Measurements from ENCODE around the gene YARS1. TPM values are rescaled to one million over a fixed set of nuclear protein-coding genes. Genes with fewer than 3 reads are reported as not detected.
A peak's percentile ranks its signal among the peaks of the same experiment; 100 is the strongest.

The YARS1 gene
- total RNA-seq, 1 experiment from 2014 or later, result 120 TPM

DNA sequence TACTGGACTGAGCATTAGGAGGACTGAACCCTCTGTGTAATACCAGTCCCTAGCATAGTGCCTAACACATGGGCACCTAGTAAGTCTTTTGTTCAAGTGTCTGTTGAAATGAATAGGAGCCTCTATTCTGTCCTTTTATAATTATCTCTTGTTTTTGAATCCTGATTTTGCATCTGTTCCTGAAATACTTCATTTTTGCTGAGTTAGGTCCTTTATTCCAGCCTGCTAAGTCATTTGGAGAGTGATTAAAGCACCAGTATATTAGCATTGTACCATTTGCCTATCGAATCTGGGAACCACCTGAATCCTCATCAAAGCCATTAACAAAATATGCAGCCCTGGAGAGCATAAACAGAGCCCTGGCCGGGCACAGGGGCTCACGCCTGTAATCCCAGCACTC lies 32.3 kb downstream of the YARS1 start:
- TF ChIP-seq TCF7L2 (IDR thresholded peaks at IDR 0.05; ENCODE audit: low read depth, low read length), result no peak
- TF ChIP-seq POLR2AphosphoS5 (IDR thresholded peaks at IDR 0.05; ENCODE audit: low read depth, low read length), result no peak
- TF ChIP-seq, protein P1, sequence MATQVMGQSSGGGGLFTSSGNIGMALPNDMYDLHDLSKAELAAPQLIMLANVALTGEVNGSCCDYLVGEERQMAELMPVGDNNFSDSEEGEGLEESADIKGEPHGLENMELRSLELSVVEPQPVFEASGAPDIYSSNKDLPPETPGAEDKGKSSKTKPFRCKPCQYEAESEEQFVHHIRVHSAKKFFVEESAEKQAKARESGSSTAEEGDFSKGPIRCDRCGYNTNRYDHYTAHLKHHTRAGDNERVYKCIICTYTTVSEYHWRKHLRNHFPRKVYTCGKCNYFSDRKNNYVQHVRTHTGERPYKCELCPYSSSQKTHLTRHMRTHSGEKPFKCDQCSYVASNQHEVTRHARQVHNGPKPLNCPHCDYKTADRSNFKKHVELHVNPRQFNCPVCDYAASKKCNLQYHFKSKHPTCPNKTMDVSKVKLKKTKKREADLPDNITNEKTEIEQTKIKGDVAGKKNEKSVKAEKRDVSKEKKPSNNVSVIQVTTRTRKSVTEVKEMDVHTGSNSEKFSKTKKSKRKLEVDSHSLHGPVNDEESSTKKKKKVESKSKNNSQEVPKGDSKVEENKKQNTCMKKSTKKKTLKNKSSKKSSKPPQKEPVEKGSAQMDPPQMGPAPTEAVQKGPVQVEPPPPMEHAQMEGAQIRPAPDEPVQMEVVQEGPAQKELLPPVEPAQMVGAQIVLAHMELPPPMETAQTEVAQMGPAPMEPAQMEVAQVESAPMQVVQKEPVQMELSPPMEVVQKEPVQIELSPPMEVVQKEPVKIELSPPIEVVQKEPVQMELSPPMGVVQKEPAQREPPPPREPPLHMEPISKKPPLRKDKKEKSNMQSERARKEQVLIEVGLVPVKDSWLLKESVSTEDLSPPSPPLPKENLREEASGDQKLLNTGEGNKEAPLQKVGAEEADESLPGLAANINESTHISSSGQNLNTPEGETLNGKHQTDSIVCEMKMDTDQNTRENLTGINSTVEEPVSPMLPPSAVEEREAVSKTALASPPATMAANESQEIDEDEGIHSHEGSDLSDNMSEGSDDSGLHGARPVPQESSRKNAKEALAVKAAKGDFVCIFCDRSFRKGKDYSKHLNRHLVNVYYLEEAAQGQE (IDR thresholded peaks at IDR 0.05; ENCODE audit: insufficient read depth in 1 of 2, low read depth in 2 of 2, low read length in 1 of 2), result no peak
- TF ChIP-seq SIN3A (IDR thresholded peaks at IDR 0.05; ENCODE audit: borderline replicate concordance, insufficient read depth, low read depth, low read length), result no peak
- TF ChIP-seq, protein P2, sequence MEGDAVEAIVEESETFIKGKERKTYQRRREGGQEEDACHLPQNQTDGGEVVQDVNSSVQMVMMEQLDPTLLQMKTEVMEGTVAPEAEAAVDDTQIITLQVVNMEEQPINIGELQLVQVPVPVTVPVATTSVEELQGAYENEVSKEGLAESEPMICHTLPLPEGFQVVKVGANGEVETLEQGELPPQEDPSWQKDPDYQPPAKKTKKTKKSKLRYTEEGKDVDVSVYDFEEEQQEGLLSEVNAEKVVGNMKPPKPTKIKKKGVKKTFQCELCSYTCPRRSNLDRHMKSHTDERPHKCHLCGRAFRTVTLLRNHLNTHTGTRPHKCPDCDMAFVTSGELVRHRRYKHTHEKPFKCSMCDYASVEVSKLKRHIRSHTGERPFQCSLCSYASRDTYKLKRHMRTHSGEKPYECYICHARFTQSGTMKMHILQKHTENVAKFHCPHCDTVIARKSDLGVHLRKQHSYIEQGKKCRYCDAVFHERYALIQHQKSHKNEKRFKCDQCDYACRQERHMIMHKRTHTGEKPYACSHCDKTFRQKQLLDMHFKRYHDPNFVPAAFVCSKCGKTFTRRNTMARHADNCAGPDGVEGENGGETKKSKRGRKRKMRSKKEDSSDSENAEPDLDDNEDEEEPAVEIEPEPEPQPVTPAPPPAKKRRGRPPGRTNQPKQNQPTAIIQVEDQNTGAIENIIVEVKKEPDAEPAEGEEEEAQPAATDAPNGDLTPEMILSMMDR (IDR thresholded peaks at IDR 0.05), result no peak
- no peak overlapping the region for H3K4me3 ChIP-seq (ENCODE audit: low read depth in 2 of 2, low read length in 2 of 2)
- intact Hi-C loops (cut with micrococcal nuclease; ENCODE audit: unreplicated experiment) (no loop called here), in situ Hi-C loops (cut with HindIII; ENCODE audit: low pct_unique_long_range_greater_than_20kb, low sequenced_read_pairs) (no loop called here)
- no peak overlapping the region for H3K27ac ChIP-seq (ENCODE audit: low read length)
- peaks cover 32% of the 10 kb centered on the region; the same call in 1 of the 2 replicates for H3K36me3 ChIP-seq (ENCODE audit: control insufficient read depth, insufficient read depth, low read length)
- ChIA-PET CTCF (no interaction called here), POLR2A (no interaction called here)
- no peaks in the 10 kb centered on the region for H3K27me3 ChIP-seq (ENCODE audit: control insufficient read depth, insufficient read depth, low read length)
- H3K4me1 ChIP-seq (ENCODE audit: control insufficient read depth, insufficient read depth, low read length), result no peaks in the 10 kb centered on the region
- no TSS peak for BruUV-seq (replicated peaks)
- H3K9me3 ChIP-seq (ENCODE audit: control insufficient read depth, insufficient read depth, low read depth, low read length), result no peaks in the 10 kb centered on the region
- no peak for ATAC-seq
- DNase-seq (ENCODE audit: low read depth, low spot score), result no peak

DNA sequence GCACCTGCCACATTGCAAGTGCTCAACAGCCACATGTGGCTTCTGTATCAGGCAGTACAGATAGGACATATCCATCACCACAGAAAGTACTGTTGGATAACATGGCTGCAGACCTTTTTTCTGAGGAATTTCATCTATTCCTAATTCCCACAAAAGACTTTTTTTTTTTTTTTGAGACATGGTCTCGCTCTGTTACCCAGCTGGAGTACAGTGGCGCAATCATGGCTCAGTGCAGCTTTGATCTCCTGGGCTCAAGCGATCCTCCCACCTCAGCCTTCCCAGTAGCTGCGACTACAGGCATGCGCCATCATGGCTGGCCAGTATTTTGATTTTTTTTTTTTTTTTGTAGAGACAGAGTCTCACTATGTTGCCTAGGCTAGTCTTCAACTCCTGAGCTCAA lies 33.3 kb downstream of the YARS1 start:
- DNase-seq (ENCODE audit: low read depth, low spot score), result no peak
- no peak for TF ChIP-seq TCF7L2 (IDR thresholded peaks at IDR 0.05; ENCODE audit: low read depth, low read length)
- TF ChIP-seq POLR2AphosphoS5 (IDR thresholded peaks at IDR 0.05; ENCODE audit: low read depth, low read length), result no peak
- TF ChIP-seq, protein P1 (IDR thresholded peaks at IDR 0.05; ENCODE audit: insufficient read depth in 1 of 2, low read depth in 2 of 2, low read length in 1 of 2), result no peak
- no peak for TF ChIP-seq SIN3A (IDR thresholded peaks at IDR 0.05; ENCODE audit: borderline replicate concordance, insufficient read depth, low read depth, low read length)
- TF ChIP-seq, protein P2 (IDR thresholded peaks at IDR 0.05), result no peak
- ChIA-PET CTCF (interaction anchor here (0.6 kb wide), 1 partner anchor 10 kb away, joined by 6 read pairs; no protein-coding TSS in a partner anchor), POLR2A (no interaction called here)
- Histone ChIP-seq H3K4me3 (ENCODE audit: low read depth in 2 of 2, low read length in 2 of 2) (no peak overlapping the region), H3K4me1 (ENCODE audit: control insufficient read depth, insufficient read depth, low read length) (no peaks in the 10 kb centered on the region), H3K27ac (ENCODE audit: low read length) (no peak overlapping the region), H3K27me3 (ENCODE audit: control insufficient read depth, insufficient read depth, low read length) (no peaks in the 10 kb centered on the region), H3K9me3 (ENCODE audit: control insufficient read depth, insufficient read depth, low read depth, low read length) (no peaks in the 10 kb centered on the region), H3K36me3 (ENCODE audit: control insufficient read depth, insufficient read depth, low read length) (peaks cover 31% of the 10 kb centered on the region)
- in situ Hi-C loops (cut with HindIII; ENCODE audit: low pct_unique_long_range_greater_than_20kb, low sequenced_read_pairs) (no loop called here), intact Hi-C loops (cut with micrococcal nuclease; ENCODE audit: unreplicated experiment) (no loop called here)
- TSS peak; percentile 15 for BruUV-seq (replicated peaks)
- no peak for ATAC-seq
